ENCODE data around the gene LIPJ.
A peak's percentile ranks its signal among the peaks of the same experiment; 100 is the strongest.

Gene LIPJ, protein sequence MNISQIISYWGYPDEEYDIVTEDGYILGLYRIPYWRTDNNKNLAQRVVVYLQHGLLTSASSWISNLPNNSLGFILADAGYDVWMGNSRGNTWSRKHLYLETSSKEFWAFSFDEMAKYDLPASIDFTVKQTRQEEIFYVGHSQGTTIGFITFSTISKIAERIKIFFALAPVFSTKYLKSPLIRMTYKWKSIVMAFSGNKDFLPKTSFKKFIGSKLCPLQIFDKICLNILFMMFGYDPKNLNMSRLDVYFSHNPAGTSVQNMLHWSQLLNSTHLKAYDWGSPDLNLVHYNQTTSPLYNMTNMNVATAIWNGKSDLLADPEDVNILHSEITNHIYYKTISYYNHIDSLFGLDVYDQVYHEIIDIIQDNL

GRCh38 chr10:88586462-88586861, at the start of gene LIPJ:
TSS of gene LIPJ (plus strand) at chr10:88586762. CDS start at chr10:88590688, 3,926 bp downstream.
- no peak for DNase-seq (ENCODE audit: low read depth)

- DNase-seq (ENCODE audit: low read depth) = no peak
These were observed 49.2 kb upstream of the LIPJ start for GRCh38 chr10:88537322-88537721.

DNA sequence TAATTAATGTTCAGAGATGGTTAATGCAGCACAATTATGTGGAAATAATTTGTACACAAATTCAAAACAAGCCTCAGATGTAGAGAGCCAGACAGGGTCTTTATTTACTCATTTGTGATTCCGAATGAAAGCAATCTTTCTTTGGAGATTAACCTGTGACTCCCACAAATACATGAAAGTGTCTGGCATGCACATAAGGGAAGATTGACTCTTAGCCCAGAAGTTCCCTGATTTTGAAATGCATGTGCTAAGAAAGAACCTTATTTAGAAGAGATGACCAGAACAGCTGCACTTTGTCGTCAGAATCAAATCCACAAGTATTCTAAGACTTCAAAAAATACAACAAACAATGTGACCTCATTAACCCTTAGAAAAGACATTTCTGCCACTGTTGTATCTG, 48.5 kb upstream of the LIPJ start:
- no peak for DNase-seq (ENCODE audit: low read depth)

DNA sequence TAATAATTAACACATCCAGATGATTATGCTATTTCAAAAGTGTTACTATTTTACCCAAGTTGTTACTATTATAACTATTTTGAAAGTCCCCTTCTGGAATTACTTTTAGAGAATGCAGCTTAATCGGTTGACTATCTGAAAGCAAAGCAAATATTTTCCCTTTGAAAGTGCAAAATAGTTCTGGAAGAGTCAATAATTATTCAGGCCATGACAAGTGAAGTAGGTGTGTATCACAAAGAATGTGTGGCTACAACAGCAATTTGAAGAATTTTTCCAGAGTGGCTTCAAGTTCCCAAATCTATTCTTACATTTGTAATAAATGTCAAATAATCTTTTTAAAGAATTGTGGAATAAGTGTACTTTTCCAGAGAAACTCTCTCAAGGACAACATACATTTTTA, 46.2 kb upstream of the LIPJ start:
- no peak for DNase-seq (ENCODE audit: low read depth)

GRCh38 chr10:88541116-88541626, 45.4 kb upstream of the LIPJ start:
- DNase-seq (ENCODE audit: low read depth) = no peak

- DNase-seq (ENCODE audit: low read depth) = no peak
These were observed 44.0 kb upstream of the LIPJ start for GRCh38 chr10:88542522-88542921.

- DNase-seq (ENCODE audit: low read depth) = no peak
These were observed 42.3 kb upstream of the LIPJ start for GRCh38 chr10:88544140-88544870.

DNA sequence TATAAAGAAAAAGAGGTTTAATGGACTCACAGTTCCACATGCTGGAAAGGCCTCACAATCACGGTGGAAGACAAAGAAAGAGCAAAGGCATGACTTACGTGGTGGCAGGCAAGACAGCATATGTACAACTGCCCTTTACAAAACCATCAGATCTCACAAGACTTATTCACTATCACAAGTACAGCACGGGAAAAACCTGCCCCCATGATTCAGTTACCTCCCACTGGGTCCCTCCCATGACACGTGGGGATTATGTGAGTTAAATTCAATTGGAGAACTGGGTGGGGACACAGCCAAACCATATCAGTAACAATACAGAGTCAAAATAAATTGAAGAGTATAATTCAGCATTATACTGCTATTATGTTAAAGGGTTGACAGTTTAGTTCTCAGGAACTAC, 41.2 kb upstream of the LIPJ start:
- DNase-seq (ENCODE audit: low read depth) = no peak

DNA sequence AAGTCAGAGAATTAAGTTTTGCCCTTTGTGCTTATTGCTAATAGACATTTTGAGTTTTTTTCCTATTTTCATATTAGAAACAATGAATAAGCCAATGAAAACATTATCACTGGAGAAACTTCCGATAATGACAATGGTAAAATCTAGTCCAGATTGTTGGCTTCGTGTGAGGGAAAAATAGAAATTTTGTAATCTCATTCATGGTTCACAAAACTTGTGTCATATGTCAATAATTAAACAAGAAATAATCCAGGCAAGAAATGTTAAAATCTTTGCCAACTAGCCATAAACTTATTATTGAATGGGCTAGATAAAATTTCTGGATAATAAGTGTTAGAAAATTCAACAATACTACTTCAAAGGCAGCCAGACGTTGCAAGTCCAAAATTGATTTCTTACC, 40.1 kb upstream of the LIPJ start:
- no peak for DNase-seq (ENCODE audit: low read depth)

GRCh38 chr10:88551246-88551645, 35.3 kb upstream of the LIPJ start:
- no peak for DNase-seq (ENCODE audit: low read depth)

DNA sequence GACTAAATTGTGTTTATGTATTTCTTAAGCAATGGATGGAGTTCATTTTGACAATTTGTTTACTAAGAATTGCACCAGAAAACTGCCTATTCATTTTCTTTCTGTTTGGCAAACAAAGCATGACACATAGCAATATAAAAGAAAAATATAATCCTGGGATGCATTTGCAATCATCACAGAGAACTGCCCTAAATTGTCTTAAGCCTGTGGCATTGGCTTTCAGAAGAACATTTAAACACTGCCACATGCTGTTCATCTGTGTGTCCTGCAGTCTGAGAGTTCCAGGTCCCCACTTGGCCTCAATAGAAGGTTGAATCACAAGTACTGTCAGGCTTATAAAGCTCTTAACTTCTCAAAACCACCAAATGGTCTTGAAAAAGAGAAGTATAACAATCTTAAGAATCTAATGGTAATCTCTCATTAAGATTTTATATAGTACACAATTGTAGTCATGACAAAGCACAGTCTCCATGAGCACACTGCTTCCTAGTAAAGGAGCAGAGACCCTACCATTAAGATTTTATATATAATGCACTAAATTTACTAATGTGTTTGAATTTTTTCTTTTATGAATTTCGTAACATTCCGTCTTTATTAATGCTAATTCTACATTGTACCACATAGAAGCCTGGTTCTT, 33.3 kb upstream of the LIPJ start:
- peak; percentile 0 for DNase-seq (ENCODE audit: low read depth)

DNA sequence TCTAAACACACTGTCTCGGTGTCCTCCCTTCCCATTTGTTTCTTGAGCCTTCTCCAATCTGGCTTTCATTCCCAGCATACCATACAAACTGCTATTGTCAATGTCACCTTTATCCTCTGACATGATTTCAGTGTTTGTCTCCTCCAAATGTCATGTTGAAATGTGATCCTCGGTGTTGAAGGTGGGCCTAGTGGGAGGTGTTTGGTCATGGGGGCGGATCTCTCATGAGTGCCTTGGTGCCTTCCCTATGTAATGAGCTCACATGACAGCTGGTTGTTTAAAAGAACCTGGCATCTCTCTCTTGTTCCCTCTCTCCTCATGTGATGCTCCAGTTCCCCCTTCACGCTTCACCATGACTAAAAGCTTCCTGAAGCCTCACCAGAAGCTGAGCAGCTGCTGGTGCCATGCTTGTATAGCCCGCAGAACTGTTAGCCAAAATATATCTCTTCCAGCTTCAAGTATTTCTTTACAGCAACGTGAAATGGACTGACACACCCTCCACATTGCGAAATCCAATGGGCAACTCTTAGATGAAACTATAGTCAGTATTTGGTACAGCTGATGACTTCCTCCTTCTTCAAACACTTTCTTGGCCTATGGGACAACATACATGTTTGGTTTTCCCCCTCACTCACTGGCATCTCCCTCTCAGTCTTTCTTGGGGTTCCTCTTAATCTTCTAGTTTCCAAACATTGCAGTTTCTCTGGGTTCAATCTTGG, 31.2 kb upstream of the LIPJ start:
- DNase-seq (ENCODE audit: low read depth) = no peak

- no peak for DNase-seq (ENCODE audit: low read depth)
These were observed 29.3 kb upstream of the LIPJ start for GRCh38 chr10:88557256-88557655.

DNA sequence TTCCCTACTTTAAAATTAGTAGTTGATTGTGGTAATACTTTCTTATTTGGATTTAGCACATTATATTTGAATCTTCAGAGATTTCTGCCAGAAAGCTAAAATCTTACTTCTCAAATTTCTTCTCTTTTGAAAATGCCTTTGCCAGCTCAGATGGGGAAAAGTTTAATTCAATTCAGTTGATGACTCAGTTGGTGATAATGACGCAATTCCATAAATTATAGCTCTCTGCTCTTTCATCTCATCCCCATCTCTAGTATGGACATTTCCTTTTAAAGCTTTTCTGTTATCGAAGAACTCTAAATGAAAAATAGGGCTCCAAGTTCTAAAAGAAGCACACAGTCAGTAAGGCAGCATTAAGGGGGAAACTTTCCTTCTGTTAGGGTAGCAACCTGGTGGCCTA, 28.9 kb upstream of the LIPJ start:
- DNase-seq (ENCODE audit: low read depth) = no peak

GRCh38 chr10:88562152-88562551, 24.4 kb upstream of the LIPJ start:
- DNase-seq (ENCODE audit: low read depth) = no peak

DNA sequence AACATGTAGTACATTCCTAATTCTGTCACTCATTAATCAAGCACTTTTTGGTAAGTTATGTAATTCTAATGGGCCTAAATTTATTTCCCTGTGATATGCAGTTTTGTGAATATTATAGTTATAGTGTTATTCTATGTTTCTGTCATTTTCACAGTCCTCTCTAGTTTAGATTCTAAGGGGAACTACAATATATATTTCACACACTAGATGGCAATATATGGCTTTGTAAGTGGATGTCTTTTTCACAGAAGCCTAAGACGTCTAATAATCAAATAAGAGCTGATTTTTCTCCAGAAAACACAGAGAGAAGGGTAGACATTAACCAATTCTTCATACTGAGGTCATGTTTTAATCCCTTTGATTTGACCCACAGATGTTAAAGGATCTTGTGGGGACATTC, 21.5 kb upstream of the LIPJ start:
- no peak for DNase-seq (ENCODE audit: low read depth)

DNA sequence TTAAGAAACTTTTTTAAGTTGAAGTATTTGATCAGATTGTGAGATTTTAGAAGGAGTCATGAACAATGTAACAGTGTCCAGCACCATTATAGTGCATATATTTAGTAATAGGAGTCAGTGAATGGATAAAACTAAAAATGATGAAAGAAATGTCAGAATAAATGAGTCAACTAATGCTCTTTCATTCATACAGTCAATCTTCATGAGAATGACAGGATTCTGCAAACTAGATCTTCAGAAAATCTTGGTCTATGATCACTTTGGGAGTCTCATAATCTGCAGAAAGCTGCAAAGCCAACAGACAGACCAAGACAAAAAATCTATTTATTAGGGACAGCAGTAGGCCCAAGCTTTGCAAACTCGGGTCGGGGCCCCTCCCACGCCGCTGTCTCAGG, 4.2 kb upstream of the LIPJ start:
- DNase-seq (ENCODE audit: low read depth) = no peak

DNA sequence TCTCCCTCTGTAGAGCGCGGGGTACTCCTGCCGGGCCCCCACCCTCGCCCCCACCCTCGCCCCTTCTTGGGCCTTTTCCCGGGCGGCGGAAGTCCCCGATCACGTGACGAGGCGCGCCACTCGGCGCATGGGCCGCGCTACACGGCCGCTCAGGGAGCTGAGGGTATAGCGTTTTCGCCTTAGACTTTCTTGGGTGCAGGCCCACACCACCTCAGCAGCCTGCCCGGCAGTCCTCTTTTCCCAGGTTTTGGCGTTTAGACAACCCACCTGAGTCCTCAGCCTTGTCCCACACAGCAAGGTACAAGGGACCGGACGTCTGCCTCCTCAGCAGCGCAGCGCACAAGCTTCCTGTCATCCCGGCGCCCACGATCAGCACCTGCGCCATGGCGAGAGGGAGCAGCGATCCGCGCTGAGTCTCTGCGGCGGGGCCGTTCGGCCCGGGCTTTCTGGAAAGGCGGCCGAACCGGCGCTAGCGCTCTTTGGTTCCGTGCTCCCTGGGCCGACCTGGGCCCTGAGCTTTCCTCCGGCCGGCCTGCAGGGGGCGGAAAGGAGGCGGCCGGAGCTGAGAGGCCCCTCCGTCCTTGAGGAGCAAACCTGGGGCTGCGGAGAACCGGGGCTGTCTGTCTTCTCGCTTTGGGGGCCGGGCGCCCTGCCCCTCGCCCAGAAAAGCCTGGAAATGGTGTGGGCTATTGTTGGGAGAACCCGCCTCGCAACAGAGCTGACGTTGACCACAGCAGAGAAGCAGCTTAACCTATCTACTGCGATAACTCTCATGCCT, 3.6 kb upstream of the LIPJ start, which contains the start of gene RNLS:
Gene RNLS, minus strand, starts transcription at position 513 of the 778 bp plus-strand sequence.
- DNase-seq (ENCODE audit: low read depth) = peak; percentile 61

GRCh38 chr10:88583584-88583957, 3.0 kb upstream of the LIPJ start:
- no peak for DNase-seq (ENCODE audit: low read depth)

- DNase-seq (ENCODE audit: low read depth) = no peak
These were observed 5.8 kb downstream of the LIPJ start for GRCh38 chr10:88592381-88592780.

GRCh38 chr10:88592906-88593305, 6.3 kb downstream of the LIPJ start:
- DNase-seq (ENCODE audit: low read depth) = no peak

Data from activated T-cell treated with anti-CD3 and anti-CD28 coated beads for 48 hours (primary cell).